ENCODE data around the gene STK39.

DNA sequence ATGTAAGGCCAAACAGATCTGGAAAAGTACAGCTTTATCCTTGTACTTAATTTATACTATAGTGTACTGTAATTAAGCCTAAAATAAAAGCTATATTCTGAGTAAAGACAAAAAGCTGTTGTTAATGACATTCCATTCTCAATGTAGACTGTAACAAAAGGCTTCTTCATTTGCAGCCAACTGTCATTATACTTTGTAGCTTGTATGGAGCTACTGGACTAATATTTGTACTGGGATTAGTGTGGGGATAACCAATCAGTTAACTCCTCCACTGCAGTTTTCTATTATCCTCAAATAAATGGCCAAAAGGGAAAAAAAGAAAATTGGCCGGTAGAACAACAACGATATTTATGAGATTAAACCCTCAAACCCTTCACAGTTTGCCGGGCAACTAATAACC is 66.5 kb downstream of the STK39 start:
- no peak for TF ChIP-seq EZH2 (IDR thresholded peaks at IDR 0.05; ENCODE audit: borderline replicate concordance, insufficient read depth, low read depth, low read length, poor library complexity, severe bottlenecking)
- TF ChIP-seq, protein P1, sequence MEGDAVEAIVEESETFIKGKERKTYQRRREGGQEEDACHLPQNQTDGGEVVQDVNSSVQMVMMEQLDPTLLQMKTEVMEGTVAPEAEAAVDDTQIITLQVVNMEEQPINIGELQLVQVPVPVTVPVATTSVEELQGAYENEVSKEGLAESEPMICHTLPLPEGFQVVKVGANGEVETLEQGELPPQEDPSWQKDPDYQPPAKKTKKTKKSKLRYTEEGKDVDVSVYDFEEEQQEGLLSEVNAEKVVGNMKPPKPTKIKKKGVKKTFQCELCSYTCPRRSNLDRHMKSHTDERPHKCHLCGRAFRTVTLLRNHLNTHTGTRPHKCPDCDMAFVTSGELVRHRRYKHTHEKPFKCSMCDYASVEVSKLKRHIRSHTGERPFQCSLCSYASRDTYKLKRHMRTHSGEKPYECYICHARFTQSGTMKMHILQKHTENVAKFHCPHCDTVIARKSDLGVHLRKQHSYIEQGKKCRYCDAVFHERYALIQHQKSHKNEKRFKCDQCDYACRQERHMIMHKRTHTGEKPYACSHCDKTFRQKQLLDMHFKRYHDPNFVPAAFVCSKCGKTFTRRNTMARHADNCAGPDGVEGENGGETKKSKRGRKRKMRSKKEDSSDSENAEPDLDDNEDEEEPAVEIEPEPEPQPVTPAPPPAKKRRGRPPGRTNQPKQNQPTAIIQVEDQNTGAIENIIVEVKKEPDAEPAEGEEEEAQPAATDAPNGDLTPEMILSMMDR (IDR thresholded peaks at IDR 0.05) = no peak

Measured in B cell (primary cell).